Activated T-helper 2 cell treated with anti-CD3 and anti-CD28 coated beads, Interferon-gamma antibody, Interleukin-2, Interleukin-4, amounts not matched to agents 10 μg/mL and 5 μg/mL and 100 μg/mL, durations not matched to agents 14 hours and 24 hours and 36 hours (primary cell): ENCODE results near the gene C14orf119. TPM values are rescaled to one million over a fixed set of nuclear protein-coding genes. Genes with fewer than 3 reads are reported as not detected.

Experiments
- DNase-seq: peaks from one replicate; pipeline ENCODE4 v3.0.0; 2021; ENCODE audit warnings: low spot score
- H3K27ac Mint-ChIP-seq: one replicate; pipeline ENCODE4 v1.8.0; 2021; ENCODE audit warnings: mixed read lengths
- H3K27me3 Mint-ChIP-seq: one replicate; pipeline ENCODE4 v1.8.0; 2021; ENCODE audit warnings: low read depth, mixed read lengths
- H3K36me3 Mint-ChIP-seq: one replicate; pipeline ENCODE4 v1.8.0; 2021; ENCODE audit warnings: low read depth, mixed read lengths
- H3K4me1 Mint-ChIP-seq: one replicate; pipeline ENCODE4 v1.8.0; 2021; ENCODE audit warnings: low read depth, mixed read lengths
- H3K4me3 Mint-ChIP-seq: one replicate; pipeline ENCODE4 v1.8.0; 2021; ENCODE audit warnings: low read depth, mild to moderate bottlenecking, moderate library complexity, mixed read lengths
- H3K9me3 Mint-ChIP-seq: one replicate; pipeline ENCODE4 v1.8.0; 2021; ENCODE audit warnings: mixed read lengths
- intact Hi-C: fragments of 100-400 bp; cut with micrococcal nuclease; formaldehyde crosslinking; loops from one replicate; pipeline ENCODE4 v1.15.1; 2023
- total RNA-seq: library from RNA; stranded (reverse); gene quantifications from 2 replicates; pipeline ENCODE4 v1.2.3, GENCODE V29; 2022

C14orf119 gene
- total RNA-seq, 1 donor from 2014 or later: 57.7 TPM

DNA sequence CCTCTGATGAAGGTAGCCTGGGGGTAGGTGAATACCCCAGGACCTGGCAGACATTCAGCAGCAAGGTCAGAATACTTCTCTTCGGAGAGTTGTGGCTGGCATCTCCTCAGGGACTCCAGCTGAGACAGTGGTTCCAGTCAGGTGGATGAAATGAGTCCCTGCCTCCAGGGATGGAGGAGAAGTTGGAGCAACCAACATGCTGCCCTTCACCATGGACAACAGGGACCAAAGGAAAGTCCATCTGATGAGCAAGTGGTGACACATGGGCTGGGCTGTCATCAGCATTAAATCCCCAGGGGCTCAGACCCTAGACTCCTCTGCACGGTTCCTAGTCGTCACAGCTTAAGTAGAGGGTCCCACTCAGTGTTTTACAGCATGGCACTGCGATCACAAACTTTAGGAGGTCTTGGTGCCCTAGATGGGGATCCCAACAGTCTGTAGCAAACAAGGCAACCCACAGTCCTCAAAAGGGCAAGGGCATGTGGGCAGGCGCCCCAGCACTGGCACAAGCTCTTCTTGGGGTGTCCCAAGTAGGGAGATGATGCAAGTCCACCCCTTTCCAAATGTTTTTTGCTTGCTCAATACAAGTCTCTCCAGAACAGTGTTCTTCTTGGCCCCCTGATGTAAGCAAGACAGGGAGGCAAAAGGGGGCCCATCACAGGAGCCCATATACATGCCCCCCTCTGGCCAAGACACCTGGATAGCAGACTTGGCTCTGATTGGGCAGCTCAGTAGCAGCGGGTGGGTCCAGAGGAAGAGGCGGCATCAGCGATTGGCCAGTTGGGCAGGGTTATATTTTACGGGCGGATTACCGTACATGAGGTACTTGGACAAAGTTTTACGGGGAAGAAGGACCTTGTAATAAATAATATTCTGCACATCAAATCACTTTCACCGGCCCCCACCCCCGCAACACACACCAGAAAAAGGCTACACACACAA is 27.2 kb upstream of the C14orf119 start:
- H3K9me3 Mint-ChIP-seq: no peaks in the 10 kb centered on the region
- intact Hi-C loops: no loop called here
- peaks cover 87% of the 10 kb centered on the region for H3K36me3 Mint-ChIP-seq
- peaks cover 26% of the 10 kb centered on the region for H3K4me1 Mint-ChIP-seq
- DNase-seq: no peak
- no peaks in the 10 kb centered on the region for H3K27me3 Mint-ChIP-seq
- no peak overlapping the region for H3K4me3 Mint-ChIP-seq
- peak overlapping the region; percentile 49 for H3K27ac Mint-ChIP-seq

DNA sequence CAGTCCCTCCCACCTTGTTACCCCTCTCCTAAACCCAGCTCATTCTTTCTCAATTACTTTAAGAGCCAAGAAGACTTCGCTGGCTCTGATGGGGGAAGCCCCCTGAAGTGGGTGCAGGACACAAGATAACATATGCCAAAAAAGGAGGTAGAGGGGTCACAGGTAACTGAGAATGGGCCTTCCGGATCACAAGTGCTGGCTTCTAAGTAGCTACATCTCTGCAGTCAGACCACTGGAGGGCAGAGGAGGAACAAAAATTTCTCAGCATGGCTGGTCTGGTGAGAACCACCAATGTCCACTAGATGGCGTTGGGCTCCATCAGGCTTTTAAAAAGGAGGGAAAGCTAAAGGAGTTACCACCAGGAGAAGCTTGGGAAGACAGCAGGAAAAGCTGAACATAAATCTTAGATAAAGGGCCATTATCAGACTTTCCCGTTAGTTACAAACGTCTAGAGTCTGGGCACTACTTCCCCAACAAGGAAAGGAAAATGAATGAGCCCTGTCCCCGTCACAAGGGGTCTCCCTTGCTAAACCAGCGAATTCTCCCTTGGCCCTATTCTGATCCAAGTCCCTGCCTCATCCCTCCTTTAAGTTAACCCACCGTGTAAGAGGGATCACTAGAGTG is 26.4 kb upstream of the C14orf119 start:
- no peaks in the 10 kb centered on the region for H3K9me3 Mint-ChIP-seq
- H3K36me3 Mint-ChIP-seq: peaks cover 81% of the 10 kb centered on the region
- intact Hi-C loops: loop anchor here (1.0 kb wide), 1 partner anchor 25 kb away; no protein-coding TSS in a partner anchor

DNA sequence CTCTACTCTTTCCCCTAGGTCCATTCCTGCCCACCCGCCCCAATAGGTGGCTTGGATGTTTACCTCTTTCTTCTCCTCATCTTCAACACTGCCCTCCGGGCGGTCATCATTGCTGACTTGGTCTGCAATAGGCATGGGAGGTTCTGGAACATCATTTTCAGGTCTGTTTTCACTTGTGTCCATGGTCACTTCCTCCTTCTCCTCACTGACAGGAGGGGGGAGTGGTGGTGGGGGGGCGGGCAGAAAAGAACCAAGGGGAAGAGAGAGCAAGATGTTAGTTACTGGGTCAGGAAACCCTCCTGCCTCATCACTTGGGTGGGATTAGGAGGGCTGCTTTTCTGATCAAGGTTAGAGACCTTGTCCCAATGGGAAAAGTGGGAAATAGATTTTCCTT is 25.9 kb upstream of the C14orf119 start:
- H3K27ac Mint-ChIP-seq: no peak overlapping the region
- peaks cover 26% of the 10 kb centered on the region for H3K4me1 Mint-ChIP-seq
- no peaks in the 10 kb centered on the region for H3K9me3 Mint-ChIP-seq
- peak overlapping the region; percentile 60 for H3K4me3 Mint-ChIP-seq
- no peaks in the 10 kb centered on the region for H3K27me3 Mint-ChIP-seq
- intact Hi-C loops: loop anchor here (1.0 kb wide), 1 partner anchor 25 kb away; no protein-coding TSS in a partner anchor
- H3K36me3 Mint-ChIP-seq: peaks cover 79% of the 10 kb centered on the region
- no peak for DNase-seq

More for the DNA sequence above, 26.4 kb upstream of the C14orf119 start:
- peak overlapping the region; percentile 49 for H3K27ac Mint-ChIP-seq
- peaks cover 26% of the 10 kb centered on the region for H3K4me1 Mint-ChIP-seq
- DNase-seq: peak; percentile 70
- no peaks in the 10 kb centered on the region for H3K27me3 Mint-ChIP-seq
- H3K4me3 Mint-ChIP-seq: peak overlapping the region; percentile 54

DNA sequence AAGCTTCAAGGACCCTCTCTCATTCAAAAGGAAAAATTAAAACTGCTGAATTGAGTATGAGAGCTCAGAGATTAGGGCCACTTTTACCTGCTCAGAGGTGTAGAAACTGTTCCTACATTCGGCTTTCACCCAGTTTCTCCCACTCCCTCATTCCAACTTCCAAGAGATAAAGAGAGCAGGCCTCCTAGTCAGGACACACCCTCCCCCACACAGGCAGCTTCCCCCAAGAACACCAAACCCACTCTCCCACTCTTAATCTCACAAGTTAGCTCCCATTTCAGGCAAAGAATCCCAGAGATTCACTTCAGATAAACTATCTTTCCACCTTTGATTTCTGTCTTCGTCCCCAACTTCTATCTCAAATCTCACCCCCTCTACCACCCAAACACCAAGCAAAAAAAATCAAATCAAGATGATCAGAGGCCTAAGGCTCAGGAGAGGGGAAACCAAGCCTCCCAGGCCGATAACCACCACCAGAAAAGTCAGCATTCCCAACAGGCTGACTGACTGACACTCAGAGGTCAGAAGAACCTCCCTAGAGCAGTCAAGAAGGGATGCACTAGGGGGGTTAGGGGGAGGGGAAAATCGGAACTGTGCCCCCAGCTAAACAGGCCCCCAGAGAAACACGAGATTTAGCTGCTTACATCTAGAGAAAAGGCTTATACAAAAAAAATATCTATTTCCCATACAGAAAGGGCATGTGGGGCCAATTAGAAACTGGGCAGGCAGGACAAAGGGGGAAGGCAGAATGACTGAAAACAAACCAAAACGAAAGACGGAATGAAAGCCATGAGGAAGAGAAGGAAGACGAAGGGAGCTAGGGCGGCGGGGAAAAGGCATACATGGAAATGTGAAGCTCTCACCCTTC is 24.8 kb upstream of the C14orf119 start:
- Mint-ChIP-seq H3K36me3 (peaks cover 77% of the 10 kb centered on the region), H3K27ac (peak overlapping the region; percentile 88), H3K27me3 (no peaks in the 10 kb centered on the region), H3K4me1 (peaks cover 26% of the 10 kb centered on the region), H3K9me3 (no peaks in the 10 kb centered on the region), H3K4me3 (peak overlapping the region; percentile 90)
- intact Hi-C loops: no loop called here
- no peak for DNase-seq

DNA sequence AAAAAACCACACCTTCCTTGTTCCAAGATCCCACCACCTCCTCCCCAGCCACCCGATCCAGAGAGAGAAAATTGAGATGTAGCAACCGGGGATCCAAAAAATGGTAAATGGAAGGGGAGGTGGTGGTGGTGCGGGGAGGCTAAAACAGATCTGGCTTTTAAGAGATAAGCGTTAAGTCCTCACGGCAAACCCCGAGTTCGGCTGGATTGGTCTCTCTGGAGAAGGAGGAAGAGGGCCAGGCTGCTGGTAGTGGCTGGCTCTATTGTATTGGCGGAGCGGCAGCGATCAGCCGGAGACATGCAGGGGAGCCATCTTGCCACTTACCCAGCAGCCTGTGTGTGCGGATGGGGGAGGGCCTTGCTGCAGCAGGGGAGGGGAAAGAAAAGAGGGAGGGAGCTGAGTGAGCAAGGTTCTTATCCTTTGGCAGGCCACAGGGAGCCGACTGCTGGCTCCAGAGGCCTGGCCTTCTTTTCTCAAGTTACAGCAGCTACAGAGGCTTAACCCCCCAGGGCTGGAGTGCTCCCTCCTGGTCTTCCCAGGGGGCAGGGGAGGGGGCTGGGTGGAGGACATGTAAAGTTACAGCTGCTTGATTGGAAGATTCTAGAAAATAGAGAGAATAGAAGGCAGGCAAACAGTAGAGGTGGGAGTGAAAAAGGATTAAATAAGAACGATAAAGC is 23.9 kb upstream of the C14orf119 start:
- H3K9me3 Mint-ChIP-seq: no peaks in the 10 kb centered on the region
- peaks cover 26% of the 10 kb centered on the region for H3K4me1 Mint-ChIP-seq
- peak overlapping the region; percentile 88 for H3K27ac Mint-ChIP-seq
- H3K36me3 Mint-ChIP-seq: peaks cover 77% of the 10 kb centered on the region
- peak overlapping the region; percentile 90 for H3K4me3 Mint-ChIP-seq
- intact Hi-C loops: no loop called here
- DNase-seq: peak; percentile 76
- no peaks in the 10 kb centered on the region for H3K27me3 Mint-ChIP-seq

DNA sequence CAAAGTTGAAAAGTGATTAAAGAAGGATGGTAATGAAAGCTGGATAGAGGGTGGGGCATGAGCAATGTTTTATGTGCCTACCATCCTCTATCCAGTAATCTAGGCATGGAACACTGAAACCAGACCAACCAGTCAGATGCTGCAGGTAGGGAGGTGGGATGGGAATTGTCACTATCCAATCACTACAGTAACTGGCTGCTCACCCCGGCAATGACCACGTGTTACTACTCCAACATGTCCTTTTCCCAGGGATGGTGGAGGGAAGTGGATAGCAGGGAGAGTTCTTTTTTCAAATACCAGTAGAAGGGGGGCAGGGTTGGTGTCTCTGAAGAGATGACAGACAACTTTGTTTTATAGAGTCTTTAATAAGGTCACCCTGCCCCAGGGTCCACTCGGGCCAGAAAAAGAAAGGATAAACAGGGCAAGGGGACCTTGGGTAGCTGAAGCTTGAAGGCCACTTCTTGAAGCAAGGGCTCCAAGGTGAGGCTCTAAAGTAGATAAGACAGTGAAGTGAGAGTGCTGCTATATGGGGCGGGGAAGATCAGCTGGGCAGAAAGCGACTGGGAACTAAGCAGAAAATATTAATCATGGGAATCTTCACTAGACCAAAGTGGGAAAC is 23.3 kb upstream of the C14orf119 start:
- Mint-ChIP-seq H3K27ac (peak overlapping the region; percentile 88), H3K4me3 (peak overlapping the region; percentile 90), H3K4me1 (peaks cover 26% of the 10 kb centered on the region), H3K9me3 (no peaks in the 10 kb centered on the region), H3K36me3 (peaks cover 75% of the 10 kb centered on the region), H3K27me3 (no peaks in the 10 kb centered on the region)
- no peak for DNase-seq
- intact Hi-C loops: no loop called here

DNA sequence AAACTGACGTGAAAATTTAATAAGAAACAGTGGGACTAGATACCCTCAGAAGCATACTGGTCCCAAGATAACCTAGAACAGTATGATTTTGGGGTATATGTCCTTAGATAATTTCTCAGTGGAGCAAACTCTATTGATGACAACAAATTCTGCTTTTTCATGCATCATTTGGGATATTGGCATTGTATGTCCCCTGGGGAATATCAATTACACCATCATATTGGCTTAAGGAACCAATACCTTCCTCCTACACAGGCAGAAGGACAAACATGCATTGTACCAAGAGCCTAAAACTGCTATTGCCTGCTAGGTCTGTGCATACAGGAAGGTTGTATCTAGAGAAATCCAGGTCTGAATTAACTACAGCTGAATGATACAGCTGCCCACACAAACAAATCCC is 20.4 kb upstream of the C14orf119 start:
- Mint-ChIP-seq H3K27ac (no peak overlapping the region), H3K27me3 (no peaks in the 10 kb centered on the region), H3K9me3 (no peaks in the 10 kb centered on the region), H3K4me1 (peaks cover 19% of the 10 kb centered on the region), H3K4me3 (no peak overlapping the region), H3K36me3 (peaks cover 79% of the 10 kb centered on the region)
- DNase-seq: no peak
- intact Hi-C loops: no loop called here

DNA sequence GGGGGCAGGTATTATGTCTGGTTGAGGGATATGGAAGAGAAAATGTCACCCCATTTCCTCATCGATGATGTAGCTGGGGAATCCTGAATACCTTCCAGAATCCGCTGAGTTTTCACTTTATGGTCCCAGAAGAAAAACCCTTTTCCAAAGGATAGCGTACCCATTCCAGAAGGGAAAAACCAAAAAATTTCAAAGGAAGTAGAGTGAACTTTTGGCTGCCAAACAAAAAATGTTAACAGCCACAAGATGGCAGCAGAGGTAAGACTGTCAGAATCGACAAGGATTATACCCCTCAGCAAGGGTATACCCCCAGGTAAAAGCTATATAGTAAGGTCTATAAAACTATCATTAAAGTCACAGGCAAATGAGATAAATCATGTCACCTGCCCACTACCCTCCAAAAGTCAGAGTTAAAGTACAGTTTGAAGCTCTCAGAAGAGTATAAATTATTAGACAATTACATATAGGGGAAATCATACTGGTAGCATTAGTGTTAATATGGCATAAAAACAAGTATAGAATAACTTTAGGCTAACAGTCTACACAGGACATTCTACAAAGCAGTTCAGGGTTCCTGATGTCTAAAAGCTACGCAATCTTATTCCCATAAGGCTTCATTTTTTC is 18.4 kb upstream of the C14orf119 start:
- Mint-ChIP-seq H3K4me3 (no peak overlapping the region), H3K36me3 (peaks cover 83% of the 10 kb centered on the region), H3K9me3 (no peaks in the 10 kb centered on the region), H3K27ac (no peak overlapping the region), H3K4me1 (peaks cover 8% of the 10 kb centered on the region), H3K27me3 (no peaks in the 10 kb centered on the region)
- intact Hi-C loops: no loop called here
- no peak for DNase-seq

DNA sequence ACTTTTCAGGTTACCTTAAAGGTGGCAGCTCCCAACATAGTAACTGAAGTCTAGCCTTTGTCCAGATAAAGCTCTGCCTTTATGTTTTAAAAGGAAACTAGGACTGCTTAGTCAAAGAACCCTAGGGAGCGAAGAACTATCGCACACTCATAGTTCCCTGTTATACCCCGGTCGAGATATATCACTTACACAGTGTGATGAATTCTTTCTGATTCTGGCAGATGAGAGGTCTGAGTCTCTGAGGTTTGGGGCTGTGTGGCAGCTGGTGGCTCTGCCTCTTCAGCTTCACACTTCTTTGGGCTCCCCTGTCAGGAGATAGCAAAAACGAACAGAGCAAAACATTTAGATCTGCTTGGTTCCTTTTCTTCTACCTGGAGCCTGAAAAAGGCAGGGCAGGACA is 17.3 kb upstream of the C14orf119 start:
- H3K4me1 Mint-ChIP-seq: peaks cover 3% of the 10 kb centered on the region
- DNase-seq: no peak
- H3K4me3 Mint-ChIP-seq: no peak overlapping the region
- peaks cover 74% of the 10 kb centered on the region for H3K36me3 Mint-ChIP-seq
- no peaks in the 10 kb centered on the region for H3K27me3 Mint-ChIP-seq
- no peak overlapping the region for H3K27ac Mint-ChIP-seq
- no peaks in the 10 kb centered on the region for H3K9me3 Mint-ChIP-seq
- intact Hi-C loops: no loop called here

DNA sequence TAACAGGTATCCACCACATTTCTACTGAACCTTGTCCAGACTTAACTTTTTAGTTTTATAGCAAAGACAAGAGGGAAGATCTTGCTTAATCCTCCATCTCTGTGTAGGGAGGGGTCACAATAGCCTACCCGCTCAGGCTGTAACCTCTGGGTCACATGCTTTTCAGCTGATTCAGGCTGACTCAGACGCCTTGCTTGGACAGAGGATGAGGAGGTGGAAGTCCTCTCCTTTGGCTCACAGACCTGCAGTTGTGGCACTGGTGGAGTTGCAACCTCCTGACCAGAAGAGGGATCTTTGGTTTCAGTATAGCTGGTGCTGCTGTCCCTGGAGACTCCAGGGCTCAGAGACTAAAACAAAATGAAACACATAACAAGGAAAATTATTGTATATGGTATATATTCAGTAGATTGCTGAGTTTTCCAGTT is 16.6 kb upstream of the C14orf119 start:
- Mint-ChIP-seq H3K27me3 (no peaks in the 10 kb centered on the region), H3K4me1 (peaks cover 3% of the 10 kb centered on the region), H3K36me3 (peaks cover 72% of the 10 kb centered on the region), H3K4me3 (no peak overlapping the region), H3K27ac (no peak overlapping the region), H3K9me3 (no peaks in the 10 kb centered on the region)
- intact Hi-C loops: no loop called here
- no peak for DNase-seq

DNA sequence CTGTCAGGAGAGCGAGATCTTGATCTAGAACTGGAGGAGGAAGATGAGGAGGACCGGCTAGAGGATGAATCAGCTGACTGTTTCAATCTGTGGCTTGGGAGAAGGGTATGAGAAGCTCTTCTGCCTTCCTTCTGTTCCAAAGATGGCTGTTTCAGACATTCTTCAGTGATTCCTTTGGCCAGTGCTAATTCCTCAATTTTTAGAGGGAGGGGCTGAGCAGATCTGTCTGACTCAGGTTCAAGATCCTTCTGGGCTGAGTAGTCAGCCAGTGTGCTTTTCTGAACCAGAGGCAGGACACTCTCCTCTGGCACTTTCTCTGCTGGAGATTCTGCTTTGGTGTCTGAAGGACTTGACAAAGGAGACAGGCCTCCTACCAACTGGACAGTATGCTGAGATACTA is 15.6 kb upstream of the C14orf119 start:
- intact Hi-C loops: no loop called here
- Mint-ChIP-seq H3K27ac (no peak overlapping the region), H3K9me3 (no peaks in the 10 kb centered on the region), H3K27me3 (no peaks in the 10 kb centered on the region), H3K4me3 (no peak overlapping the region), H3K4me1 (peaks cover 5% of the 10 kb centered on the region), H3K36me3 (peaks cover 70% of the 10 kb centered on the region)
- no peak for DNase-seq
